Epithelial cell of proximal tubule (primary cell): ENCODE results near the gene RNF208. TPM values are rescaled to one million over a fixed set of nuclear protein-coding genes. Genes with fewer than 3 reads are reported as not detected.

Experiments used
- DNase-seq: peaks from one replicate; pipeline ENCODE4 v3.0.0-alpha.2; 2011; ENCODE audit warnings: low read depth
- H3K4me3 ChIP-seq: 2 replicates; pipeline ENCODE4 v1.5.1; 2011; ENCODE audit warnings: low read depth, mild to moderate bottlenecking, low read length
- total RNA-seq: library from RNA; depleted of rRNA; stranded (reverse); fragments of >200 nt; gene quantifications from 2 replicates; pipeline ENCODE4 v1.2.3, GENCODE V29; 2015
- TF ChIP-seq, protein P1 (sequence below): conservative IDR thresholded peaks from 2 replicates; pipeline ENCODE4 v1.5.1; 2012; ENCODE audit warnings: low read depth, mild to moderate bottlenecking, low read length

Gene RNF208
- total RNA-seq, 1 donor from 2014 or later = 1.5 TPM

GRCh38 chr9:137189297-137190295 lies 32.4 kb downstream of the RNF208 start:
- TF ChIP-seq, protein P1, sequence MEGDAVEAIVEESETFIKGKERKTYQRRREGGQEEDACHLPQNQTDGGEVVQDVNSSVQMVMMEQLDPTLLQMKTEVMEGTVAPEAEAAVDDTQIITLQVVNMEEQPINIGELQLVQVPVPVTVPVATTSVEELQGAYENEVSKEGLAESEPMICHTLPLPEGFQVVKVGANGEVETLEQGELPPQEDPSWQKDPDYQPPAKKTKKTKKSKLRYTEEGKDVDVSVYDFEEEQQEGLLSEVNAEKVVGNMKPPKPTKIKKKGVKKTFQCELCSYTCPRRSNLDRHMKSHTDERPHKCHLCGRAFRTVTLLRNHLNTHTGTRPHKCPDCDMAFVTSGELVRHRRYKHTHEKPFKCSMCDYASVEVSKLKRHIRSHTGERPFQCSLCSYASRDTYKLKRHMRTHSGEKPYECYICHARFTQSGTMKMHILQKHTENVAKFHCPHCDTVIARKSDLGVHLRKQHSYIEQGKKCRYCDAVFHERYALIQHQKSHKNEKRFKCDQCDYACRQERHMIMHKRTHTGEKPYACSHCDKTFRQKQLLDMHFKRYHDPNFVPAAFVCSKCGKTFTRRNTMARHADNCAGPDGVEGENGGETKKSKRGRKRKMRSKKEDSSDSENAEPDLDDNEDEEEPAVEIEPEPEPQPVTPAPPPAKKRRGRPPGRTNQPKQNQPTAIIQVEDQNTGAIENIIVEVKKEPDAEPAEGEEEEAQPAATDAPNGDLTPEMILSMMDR = no peak
- H3K4me3 ChIP-seq = peak overlapping the region; percentile 97

DNA sequence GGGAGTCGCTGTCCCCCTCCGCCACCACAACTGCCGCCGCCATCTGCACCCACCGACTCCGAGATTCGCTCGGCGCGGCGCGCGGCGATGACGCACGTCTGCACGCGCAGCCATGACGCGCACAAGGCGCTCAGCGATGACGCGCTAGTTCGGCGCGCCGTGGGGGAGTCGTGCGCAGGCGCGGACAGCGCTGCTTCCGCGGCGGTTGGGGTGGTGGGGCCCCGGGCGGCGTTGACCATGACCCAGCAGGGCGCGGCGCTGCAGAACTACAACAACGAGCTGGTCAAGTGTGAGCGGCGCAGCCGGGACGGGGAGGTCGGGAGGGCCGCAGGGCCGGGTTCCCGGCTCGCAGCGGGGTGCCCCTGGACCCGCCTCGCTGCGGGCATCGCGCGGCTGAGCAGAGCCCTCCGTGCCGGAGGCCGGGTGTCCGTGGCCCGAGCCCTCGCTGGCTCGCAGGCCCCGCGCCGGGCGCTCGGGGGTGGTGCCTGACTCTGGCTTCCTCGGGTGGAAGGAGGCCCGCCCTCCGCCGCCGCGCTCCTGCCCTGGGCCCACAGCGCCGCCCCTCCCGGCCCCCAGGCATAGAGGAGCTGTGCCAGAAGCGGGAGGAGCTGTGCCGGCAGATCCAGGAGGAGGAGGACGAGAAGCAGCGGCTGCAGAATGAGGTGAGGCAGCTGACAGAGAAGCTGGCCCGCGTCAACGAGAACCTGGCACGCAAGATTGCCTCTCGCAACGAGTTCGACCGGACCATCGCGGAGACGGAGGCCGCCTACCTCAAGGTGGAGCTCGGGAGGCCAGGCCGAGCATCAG lies 33.3 kb downstream of the RNF208 start, which contains the start of the genes ANAPC2 and SSNA1:
Gene ANAPC2, minus strand, starts transcription at position 71 of the 807 bp plus-strand sequence. Its CDS starts 28 bp downstream, at position 43.
Gene SSNA1, plus strand, starts transcription at position 187 of the 807 bp plus-strand sequence. Its CDS starts 51 bp downstream, at position 238.
- TF ChIP-seq, protein P1 = peak; percentile 56
- peak; percentile 54 for DNase-seq
- peak within 1 kb of the TSS; percentile 97 for H3K4me3 ChIP-seq

More at GRCh38 chr9:137189297-137190295, 32.4 kb downstream of the RNF208 start:
- no peak for DNase-seq

DNA sequence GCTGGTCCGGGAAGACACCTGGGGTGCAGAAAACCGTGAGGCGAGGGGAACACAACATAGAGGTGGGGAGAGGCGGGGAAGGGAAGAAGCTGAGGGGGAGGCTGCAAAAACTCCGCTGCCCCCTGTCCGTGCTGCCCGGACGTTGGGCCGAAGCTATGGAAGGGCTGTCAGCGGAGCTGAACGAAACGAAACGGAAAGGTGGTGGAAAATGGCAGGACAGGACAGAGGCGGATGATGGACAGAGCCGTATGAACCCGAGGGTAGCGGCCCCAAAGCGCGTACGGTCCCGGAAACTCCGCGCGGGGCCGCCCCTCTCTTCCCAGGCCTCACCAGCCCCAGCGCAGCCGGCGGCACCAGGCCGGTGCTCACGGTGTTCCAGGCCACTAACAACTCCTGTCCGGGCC lies 34.0 kb downstream of the RNF208 start:
- H3K4me3 ChIP-seq = peak overlapping the region; percentile 97
- TF ChIP-seq, protein P1 = no peak
- no peak for DNase-seq

- TF ChIP-seq, protein P1 = no peak
- no peak for DNase-seq
- peak overlapping the region; percentile 97 for H3K4me3 ChIP-seq
Measured at GRCh38 chr9:137187386-137187785, 34.7 kb downstream of the RNF208 start.

GRCh38 chr9:137186385-137186784 lies 35.7 kb downstream of the RNF208 start:
- no peak overlapping the region for H3K4me3 ChIP-seq
- DNase-seq = no peak
- TF ChIP-seq, protein P1 = no peak

DNA sequence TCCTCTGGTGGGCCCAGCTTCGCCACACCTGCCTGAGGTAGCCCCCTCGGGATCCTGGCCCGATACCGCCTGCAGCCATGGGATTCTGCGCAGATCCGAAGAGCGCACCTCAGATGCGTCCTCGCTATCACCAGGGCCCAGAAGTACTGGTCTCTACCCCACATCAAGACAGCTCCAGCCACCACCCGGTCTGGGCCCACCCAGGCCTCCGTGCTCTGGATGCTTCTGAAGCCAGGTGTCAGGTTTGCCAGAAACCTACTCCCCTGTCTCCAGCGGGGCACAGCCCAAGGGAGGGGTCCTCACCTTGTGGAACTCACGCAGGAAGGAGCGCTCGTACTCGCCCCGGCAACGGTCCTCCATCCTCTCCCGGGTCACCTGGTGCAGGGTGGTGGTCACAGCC lies 36.1 kb downstream of the RNF208 start:
- TF ChIP-seq, protein P1 = no peak
- DNase-seq = no peak
- H3K4me3 ChIP-seq = no peak overlapping the region
